ENCODE measurements around the gene LTBR. TPM values are rescaled to one million over a fixed set of nuclear protein-coding genes. Genes with fewer than 3 reads are reported as not detected.

Gene LTBR
- 89.3 and 169 TPM in 2 replicates for total RNA-seq

DNA sequence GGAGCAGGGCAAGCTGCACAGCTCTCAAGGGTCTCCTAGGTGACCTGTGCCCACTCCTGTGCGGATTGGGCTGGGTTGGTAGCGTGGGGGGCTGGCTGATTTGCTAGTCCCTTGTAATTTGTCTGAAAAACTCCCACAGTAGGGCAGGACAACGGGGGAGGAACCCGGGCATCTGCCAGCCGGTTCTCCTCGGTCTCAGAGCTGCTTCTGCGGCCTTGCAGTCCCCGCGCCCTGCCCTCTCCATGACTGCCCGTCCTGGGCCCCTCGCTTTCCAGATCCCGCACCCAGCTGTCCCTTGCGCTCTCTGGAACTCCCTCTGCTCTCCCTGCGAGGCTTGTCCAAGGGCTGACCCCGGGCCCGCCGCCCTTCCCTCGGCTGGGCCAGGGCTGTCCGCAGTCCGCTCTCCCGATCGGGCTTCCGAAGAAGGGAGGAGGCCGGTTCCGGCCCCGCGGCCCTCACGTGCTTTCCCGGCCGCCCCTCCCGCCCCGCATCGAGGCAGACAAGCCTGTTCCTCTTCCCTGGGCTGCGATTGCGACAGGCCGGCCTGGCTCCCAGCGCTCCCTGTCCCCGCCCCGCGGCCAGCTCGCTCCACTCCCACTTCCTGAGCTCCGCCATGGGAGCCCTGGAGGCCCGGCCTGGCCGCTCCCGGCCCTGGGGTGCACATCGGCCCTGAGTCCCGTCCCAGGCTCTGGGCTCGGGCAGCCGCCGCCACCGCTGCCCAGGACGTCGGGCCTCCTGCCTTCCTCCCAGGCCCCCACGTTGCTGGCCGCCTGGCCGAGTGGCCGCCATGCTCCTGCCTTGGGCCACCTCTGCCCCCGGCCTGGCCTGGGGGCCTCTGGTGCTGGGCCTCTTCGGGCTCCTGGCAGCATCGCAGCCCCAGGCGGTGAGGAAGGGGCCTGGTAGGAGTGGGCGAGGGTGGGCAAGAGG, at the start of gene LTBR:
LTBR (plus strand) TSS at position 591 of the 927 bp plus-strand sequence; CDS start at position 788, 197 bp downstream.

DNA sequence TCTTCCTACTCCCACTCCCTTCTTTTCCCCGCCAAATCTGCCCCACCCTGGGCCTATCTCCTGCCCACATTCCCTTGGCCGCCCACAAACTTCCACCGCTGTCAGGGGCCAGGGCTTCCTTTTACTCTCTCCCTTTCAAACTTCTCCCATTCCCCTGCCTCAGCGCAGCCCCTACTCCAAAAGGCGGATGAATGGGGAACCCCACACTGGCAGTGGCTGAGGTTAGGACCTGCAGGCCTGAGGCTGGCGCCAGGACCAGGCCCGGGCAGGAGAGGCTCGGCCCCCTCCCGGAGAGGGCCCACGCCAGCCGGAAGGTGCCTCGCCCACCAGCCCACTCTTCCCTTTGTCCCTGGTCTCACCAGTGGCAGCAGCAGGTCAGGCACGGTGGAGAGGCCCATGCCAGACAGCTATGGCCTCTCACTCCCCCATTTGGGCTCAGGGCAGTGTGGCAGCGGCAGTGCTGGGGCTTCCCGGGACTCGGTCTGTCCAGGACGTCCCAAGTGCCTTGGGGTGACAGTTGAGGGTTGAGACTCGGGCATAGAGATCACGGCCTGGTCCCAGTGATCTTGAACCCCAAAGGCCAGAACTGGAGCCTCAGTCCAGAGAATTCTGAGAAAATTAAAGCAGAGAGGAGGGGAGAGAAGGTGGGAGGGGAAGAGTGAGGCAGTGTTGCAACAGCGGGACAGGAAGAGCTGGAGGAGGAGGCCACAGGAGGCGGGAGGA, 42.4 kb upstream of the LTBR start, which contains the start of gene TNFRSF1A:
TNFRSF1A (minus strand) TSS at position 660 of the 723 bp plus-strand sequence; CDS start at position 398, 262 bp downstream.

DNA sequence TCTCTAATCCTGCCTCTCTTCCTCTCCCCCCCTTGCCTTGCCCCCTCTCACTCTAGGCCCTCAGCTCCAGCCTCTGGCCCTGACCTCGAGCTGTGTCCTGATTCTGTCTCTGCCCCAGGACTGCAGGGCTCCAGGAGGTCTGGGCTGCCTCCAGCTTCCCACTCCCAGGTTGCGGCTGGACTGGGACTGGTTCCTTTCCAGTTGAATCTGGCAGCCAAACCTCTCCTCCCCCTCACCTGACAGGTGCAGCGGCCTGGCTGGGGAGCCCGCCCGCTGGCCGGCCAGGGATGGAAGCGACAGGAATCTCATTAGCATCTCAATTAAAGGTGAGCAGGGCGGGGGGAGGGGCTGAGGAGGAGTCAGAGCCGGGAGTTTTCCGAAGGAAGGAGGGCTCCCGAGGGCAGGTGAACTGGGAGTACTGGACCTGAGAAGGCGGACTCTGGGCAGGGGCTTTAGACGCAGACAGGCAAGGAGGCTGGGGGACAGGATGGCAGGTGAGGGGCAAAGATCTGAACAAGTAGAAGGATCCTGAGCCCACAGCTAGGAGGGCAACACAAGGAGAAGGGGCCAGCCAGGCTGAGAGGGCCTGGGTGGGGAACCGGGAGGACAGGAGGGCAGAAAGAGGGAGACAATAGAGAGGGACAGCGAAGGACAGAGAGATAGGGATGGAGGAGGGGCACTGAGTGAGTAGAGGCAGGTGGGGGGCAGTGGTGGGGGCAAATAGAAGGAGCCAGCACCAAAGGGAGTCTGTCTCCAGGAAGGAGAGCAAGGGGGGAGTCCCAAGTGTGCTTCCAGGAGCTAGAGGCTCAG, 8.5 kb upstream of the LTBR start, which contains the start of gene SCNN1A:
SCNN1A (minus strand) TSS at position 295 of the 810 bp plus-strand sequence. CDS start 780 bp downstream, outside the sequence.

Other genes with a start within 250 kb of the LTBR start
- 119 and 165 TPM in 2 replicates for gene CD9, start 183.8 kb upstream of the LTBR start, total RNA-seq
- 0.65 and 1.3 TPM in 2 replicates for gene PLEKHG6, start 73.5 kb upstream of the LTBR start, total RNA-seq
- gene TNFRSF1A, start 42.1 kb upstream of the LTBR start, total RNA-seq: 219 and 360 TPM in 2 replicates
- 5.9 and 63.5 TPM in 2 replicates for gene SCNN1A, start 8.6 kb upstream of the LTBR start, total RNA-seq
- gene CD27, start 60.8 kb downstream of the LTBR start, total RNA-seq: 0.51 TPM in 1 of 2 replicates, not detected in the other
- 11.4 and 21.4 TPM in 2 replicates for gene TAPBPL, start 67.9 kb downstream of the LTBR start, total RNA-seq
- 3.1 and 7.0 TPM in 2 replicates for gene VAMP1, start 86.5 kb downstream of the LTBR start, total RNA-seq
- 39.6 and 73.5 TPM in 2 replicates for gene MRPL51, start 109.1 kb downstream of the LTBR start, total RNA-seq
- 42.2 and 227 TPM in 2 replicates for gene NCAPD2, start 109.9 kb downstream of the LTBR start, total RNA-seq
- gene GAPDH, start 150.4 kb downstream of the LTBR start, total RNA-seq: 5,203 and 7,437 TPM in 2 replicates
- 8.1 and 13.4 TPM in 2 replicates for gene IFFO1, start 171.9 kb downstream of the LTBR start, total RNA-seq
- 28.6 and 36.3 TPM in 2 replicates for gene NOP2, start 184.1 kb downstream of the LTBR start, total RNA-seq
- 236 and 412 TPM in 2 replicates for gene CHD4, start 223.2 kb downstream of the LTBR start, total RNA-seq

All from mesangial cell (primary cell).